Suprapubic skin (tissue), 4 donors: ENCODE measurements around the gene FUT1.

ENCODE experiments used
- POLR2A ChIP-seq, 2 donors: fragments of 450-650 bp; IDR thresholded peaks; one replicate each; pipeline ENCODE4 v1.6.1; 2017; ENCODE audit warnings: antibody characterized with exemption in 2 of 2, mild to moderate bottlenecking in 2 of 2, moderate library complexity in 2 of 2
- POLR2AphosphoS5 ChIP-seq, 3 donors: sonication (generic); formaldehyde crosslinking; IDR thresholded peaks; one replicate each; pipeline ENCODE4 v1.6.1; 2017; ENCODE audit warnings: antibody characterized with exemption in 3 of 3

GRCh38 chr19:48772503-48772953 lies 20.1 kb upstream of the FUT1 start:
- TF ChIP-seq POLR2A (IDR thresholded peaks at IDR 0.05) (no peak), POLR2AphosphoS5 (IDR thresholded peaks at IDR 0.05) (no peak)
